B cell (primary cell): ENCODE measurements around the gene NR6A1.

ENCODE experiments used
- CTCF ChIP-seq: fragments of 200-600 bp; IDR thresholded peaks from one replicate; pipeline ENCODE4 v1.8.0; 2022; ENCODE audit warnings: antibody characterized with exemption, mild to moderate bottlenecking
- EZH2 ChIP-seq: IDR thresholded peaks from 2 replicates; pipeline ENCODE4 v1.6.1; 2012; ENCODE audit warnings: borderline replicate concordance, low read depth, mild to moderate bottlenecking, moderate library complexity, low read length; ENCODE audit not compliant: insufficient read depth, poor library complexity, severe bottlenecking

GRCh38 chr9:124590889-124591641, 180.0 kb downstream of the NR6A1 start:
- no peak for TF ChIP-seq CTCF
- no peak for TF ChIP-seq EZH2
